HCT116 (cell line): ENCODE measurements around the gene TNFSF10. TPM values are rescaled to one million over a fixed set of nuclear protein-coding genes. Genes with fewer than 3 reads are reported as not detected.

Experiments
- ATAC-seq: fragments of 200-7000 bp; cut with Tn5 transposase; 2 replicates; pipeline ENCODE4 v1.9.1; 2020; ENCODE audit warnings: mild to moderate bottlenecking, moderate library complexity
- BruUV-seq: library from RNA; stranded (reverse); fragments of 400-500 nt; replicated peaks from 2 replicates; lab custom pipeline; 2021; lab: Mats Ljungman, UMichigan
- CTCF ChIA-PET: fragments of 300-600 bp; sonication (Branson Sonifier 250); formaldehyde crosslinking; loops from one replicate; lab custom pipeline; 2021; ENCODE audit warnings: antibody characterized with exemption; lab: Charles Lee
- POLR2A ChIA-PET: fragments of 300-600, 350-600 bp; sonication (Branson Sonifier 250); formaldehyde crosslinking; loops from one replicate; lab custom pipeline; 2021; ENCODE audit warnings: antibody characterized with exemption; lab: Charles Lee
- RAD21 ChIA-PET, 2 experiments: fragments of 300-600 bp; sonication (Branson Sonifier 250); formaldehyde crosslinking; loops; one replicate each; lab custom pipeline; 2023; ENCODE audit warnings: low total read pairs in 2 of 2; ENCODE audit not compliant: uncharacterized antibody in 2 of 2, unreplicated experiment in 2 of 2, low non-redundant PET in 1 of 2; lab: Charles Lee
- DNase-seq: peaks from one replicate; pipeline ENCODE4 v3.0.0-alpha.2; 2010; ENCODE audit warnings: low read depth, low spot score
- H2AFZ ChIP-seq: fragments of 200-600 bp; shearing (Covaris generic), sonication (generic); 2 replicates; pipeline ENCODE4 v1.6.1; 2017; ENCODE audit warnings: low read depth, mixed run types, mixed read lengths, antibody characterized with exemption, low read length; ENCODE audit not compliant: poor library complexity, severe bottlenecking
- H3K27ac ChIP-seq: 2 replicates; pipeline ENCODE4 v1.5.1; 2012; ENCODE audit warnings: low read depth, low read length
- H3K27me3 ChIP-seq: fragments of 200-600 bp; sonication (generic); 2 replicates; pipeline ENCODE4 v1.6.1; 2016; ENCODE audit warnings: mixed run types, low read length, mixed read lengths; ENCODE audit not compliant: insufficient read depth
- H3K36me3 ChIP-seq, 2 experiments: fragments of 200-500 bp in 1 of 2; fragments of 200-600 bp in 1 of 2; sonication (Bioruptor generic) in 1 of 2; sonication (generic) in 1 of 2; 2 replicates each; pipeline versions ENCODE4 v1.5.1 to v1.6.1; 2014 to 2016; ENCODE audit warnings: low read length in 2 of 2, inconsistent platforms in 1 of 2, mixed read lengths in 1 of 2, mixed run types in 1 of 2; ENCODE audit not compliant: insufficient read depth in 2 of 2, control insufficient read depth in 1 of 2
- H3K4me1 ChIP-seq, 2 experiments: fragments of 200-600 bp in 1 of 2; sonication (generic) in 1 of 2; 2 replicates each; pipeline versions ENCODE4 v1.5.1 to v1.6.1; 2012 to 2017; ENCODE audit warnings: low read length in 2 of 2, inconsistent platforms in 1 of 2, mild to moderate bottlenecking in 1 of 2, mixed read lengths in 1 of 2, mixed run types in 1 of 2, moderate library complexity in 1 of 2; ENCODE audit not compliant: insufficient read depth in 2 of 2, control insufficient read depth in 1 of 2
- H3K4me2 ChIP-seq: fragments of 200-600 bp; sonication (generic); 2 replicates; pipeline ENCODE4 v1.6.1; 2017; ENCODE audit warnings: mixed run types, low read length, mixed read lengths
- H3K4me3 ChIP-seq, 2 experiments: fragments of 200-600 bp in 1 of 2; sonication (generic) in 1 of 2; replicated peaks in 1 of 2; 2 replicates each; pipeline ENCODE4 v1.5.1; 2011 to 2016; ENCODE audit warnings: low read length in 2 of 2, control low read depth in 1 of 2, low read depth in 1 of 2, mild to moderate bottlenecking in 1 of 2, mixed read lengths in 1 of 2, mixed run types in 1 of 2
- H3K79me2 ChIP-seq: fragments of 200-600 bp; sonication (generic); 2 replicates; pipeline ENCODE4 v1.6.1; 2017; ENCODE audit warnings: mild to moderate bottlenecking, mixed run types, low read length, moderate library complexity, mixed read lengths; ENCODE audit not compliant: insufficient read depth
- H3K9ac ChIP-seq: fragments of 200-600 bp; sonication (generic); 2 replicates; pipeline ENCODE4 v1.6.1; 2016; ENCODE audit warnings: low read length, mixed read lengths
- H3K9me2 ChIP-seq: fragments of 200-600 bp; sonication (generic), shearing (Covaris generic); 2 replicates; pipeline ENCODE4 v1.6.1; 2017; ENCODE audit warnings: mixed run types, mild to moderate bottlenecking, moderate library complexity; ENCODE audit not compliant: insufficient read depth
- H3K9me3 ChIP-seq, 2 experiments: fragments of 200-500 bp in 1 of 2; fragments of 200-600 bp in 1 of 2; sonication (Bioruptor generic) in 1 of 2; sonication (generic) in 1 of 2; 2 replicates each; pipeline ENCODE4 v1.6.1; 2014 to 2017; ENCODE audit warnings: low read length in 2 of 2, mixed read lengths in 2 of 2, inconsistent platforms in 1 of 2, low read depth in 1 of 2, mild to moderate bottlenecking in 1 of 2, mixed run types in 1 of 2, moderate library complexity in 1 of 2; ENCODE audit not compliant: control insufficient read depth in 1 of 2, insufficient read depth in 1 of 2
- H4K20me1 ChIP-seq: fragments of 200-600 bp; sonication (generic), shearing (Covaris generic); 2 replicates; pipeline ENCODE4 v1.6.1; 2017; ENCODE audit warnings: mixed run types, mild to moderate bottlenecking, moderate library complexity; ENCODE audit not compliant: insufficient read depth
- CBX3 ChIP-seq: IDR thresholded peaks from 2 replicates; pipeline ENCODE4 v1.6.1; 2012; ENCODE audit warnings: low read depth
- CEBPB ChIP-seq: IDR thresholded peaks from 2 replicates; pipeline ENCODE4 v1.6.1; 2012; ENCODE audit warnings: low read depth
- EGR1 ChIP-seq: IDR thresholded peaks from 2 replicates; pipeline ENCODE4 v1.6.1; 2012; ENCODE audit warnings: low read depth
- EZH2 ChIP-seq: fragments of 200-600 bp; sonication (generic); IDR thresholded peaks from 2 replicates; pipeline ENCODE4 v1.6.1; 2017; ENCODE audit warnings: antibody characterized with exemption, mixed run types
- EZH2phosphoT487 ChIP-seq: fragments of 200-600 bp; IDR thresholded peaks from 2 replicates; pipeline ENCODE4 v1.6.1; 2018; ENCODE audit warnings: antibody characterized with exemption, borderline replicate concordance
- POLR2A ChIP-seq: IDR thresholded peaks from 2 replicates; pipeline ENCODE4 v1.7.0; 2011; ENCODE audit warnings: borderline replicate concordance; ENCODE audit not compliant: insufficient read depth, insufficient read length; ENCODE audit errors: extremely low read depth
- POLR2AphosphoS5 ChIP-seq: IDR thresholded peaks from 2 replicates; pipeline ENCODE4 v1.6.1; 2011; ENCODE audit warnings: mild to moderate bottlenecking, low read depth, low read length, moderate library complexity
- RAD21 ChIP-seq: IDR thresholded peaks from 2 replicates; pipeline ENCODE4 v1.6.1; 2012; ENCODE audit warnings: low read depth, mild to moderate bottlenecking
- SRF ChIP-seq: IDR thresholded peaks from 2 replicates; pipeline ENCODE4 v1.6.1; 2012; ENCODE audit warnings: low read depth
- TCF7L2 ChIP-seq: IDR thresholded peaks from 2 replicates; pipeline ENCODE4 v1.7.0; 2011; ENCODE audit warnings: borderline replicate concordance, inconsistent platforms; ENCODE audit not compliant: insufficient read depth, insufficient read length; ENCODE audit errors: extremely low read depth
- YY1 ChIP-seq: IDR thresholded peaks from 2 replicates; pipeline ENCODE4 v1.6.1; 2011; ENCODE audit warnings: low read length, low read depth, moderate library complexity, mild to moderate bottlenecking; ENCODE audit not compliant: insufficient replicate concordance; ENCODE audit errors: extremely low read depth
- ZFX ChIP-seq: fragments of 450-650 bp; IDR thresholded peaks from 2 replicates; pipeline ENCODE4 v1.6.1; 2017
- ZNF274 ChIP-seq: fragments of 200-500 bp; sonication (Bioruptor generic); IDR thresholded peaks from 2 replicates; pipeline ENCODE4 v1.6.1; 2014; ENCODE audit warnings: mild to moderate bottlenecking, low read depth, low read length, inconsistent platforms
- intact Hi-C: fragments of 100-400 bp; cut with micrococcal nuclease; formaldehyde crosslinking; loops from 2 replicates; pipeline ENCODE4 v1.10.0; 2022
- total RNA-seq: library from RNA; stranded (reverse); gene quantifications from one replicate; pipeline ENCODE4 v1.2.1, GENCODE V29; 2021; ENCODE audit not compliant: unreplicated experiment
- TF ChIP-seq, protein P1 (sequence below): IDR thresholded peaks from 2 replicates; pipeline ENCODE4 v1.6.1; 2012; ENCODE audit warnings: low read depth
- TF ChIP-seq, protein P2 (sequence below): IDR thresholded peaks from 2 replicates; pipeline ENCODE4 v1.6.1; 2011; ENCODE audit warnings: mild to moderate bottlenecking, low read length, moderate library complexity; ENCODE audit not compliant: insufficient replicate concordance; ENCODE audit errors: extremely low read depth

The TNFSF10 gene
- total RNA-seq, 1 experiment from 2014 or later, result 0.20 TPM

DNA sequence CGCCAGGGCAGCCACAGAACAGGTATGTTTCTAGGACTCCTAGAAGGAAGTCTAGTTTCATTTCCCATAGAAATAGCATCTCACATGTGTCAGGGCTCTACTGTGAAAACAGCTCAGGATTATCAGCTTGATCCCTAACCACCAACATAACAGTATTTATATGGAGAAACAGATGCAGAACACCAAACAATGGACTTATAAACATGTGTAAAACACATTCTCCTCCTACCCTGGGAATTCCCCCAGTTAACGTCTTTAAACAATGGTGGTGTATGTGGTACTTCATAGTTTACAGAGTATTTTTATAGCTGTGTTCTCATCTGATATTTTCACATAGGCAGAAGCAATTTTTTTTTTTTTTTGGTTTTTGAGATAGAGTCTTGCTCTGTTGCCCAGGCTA is 9.7 kb downstream of the TNFSF10 start:
- Histone ChIP-seq H3K36me3 (no peaks in the 10 kb centered on the region), H3K4me3 (no peak overlapping the region), H2AFZ (no peak overlapping the region), H3K4me1 (peaks cover 0 to 6% of the 10 kb centered on the region in 2 experiments; a peak in 1 of 4 replicates), H3K9ac (no peak overlapping the region), H3K79me2 (no peaks in the 10 kb centered on the region), H3K27ac (no peak overlapping the region), H4K20me1 (no peaks in the 10 kb centered on the region), H3K9me2 (no peaks in the 10 kb centered on the region), H3K9me3 (no peaks in the 10 kb centered on the region), H3K27me3 (no peaks in the 10 kb centered on the region), H3K4me2 (no peak overlapping the region)
- intact Hi-C loops, result no loop called here
- POLR2A ChIA-PET, result no interaction called here
- CTCF ChIA-PET, result no interaction called here
- no peak for TF ChIP-seq EZH2
- TF ChIP-seq EZH2phosphoT487, result no peak
- no peak for TF ChIP-seq TCF7L2
- no peak for TF ChIP-seq EGR1
- TF ChIP-seq YY1, result no peak
- no peak for TF ChIP-seq POLR2A
- TF ChIP-seq, protein P1, sequence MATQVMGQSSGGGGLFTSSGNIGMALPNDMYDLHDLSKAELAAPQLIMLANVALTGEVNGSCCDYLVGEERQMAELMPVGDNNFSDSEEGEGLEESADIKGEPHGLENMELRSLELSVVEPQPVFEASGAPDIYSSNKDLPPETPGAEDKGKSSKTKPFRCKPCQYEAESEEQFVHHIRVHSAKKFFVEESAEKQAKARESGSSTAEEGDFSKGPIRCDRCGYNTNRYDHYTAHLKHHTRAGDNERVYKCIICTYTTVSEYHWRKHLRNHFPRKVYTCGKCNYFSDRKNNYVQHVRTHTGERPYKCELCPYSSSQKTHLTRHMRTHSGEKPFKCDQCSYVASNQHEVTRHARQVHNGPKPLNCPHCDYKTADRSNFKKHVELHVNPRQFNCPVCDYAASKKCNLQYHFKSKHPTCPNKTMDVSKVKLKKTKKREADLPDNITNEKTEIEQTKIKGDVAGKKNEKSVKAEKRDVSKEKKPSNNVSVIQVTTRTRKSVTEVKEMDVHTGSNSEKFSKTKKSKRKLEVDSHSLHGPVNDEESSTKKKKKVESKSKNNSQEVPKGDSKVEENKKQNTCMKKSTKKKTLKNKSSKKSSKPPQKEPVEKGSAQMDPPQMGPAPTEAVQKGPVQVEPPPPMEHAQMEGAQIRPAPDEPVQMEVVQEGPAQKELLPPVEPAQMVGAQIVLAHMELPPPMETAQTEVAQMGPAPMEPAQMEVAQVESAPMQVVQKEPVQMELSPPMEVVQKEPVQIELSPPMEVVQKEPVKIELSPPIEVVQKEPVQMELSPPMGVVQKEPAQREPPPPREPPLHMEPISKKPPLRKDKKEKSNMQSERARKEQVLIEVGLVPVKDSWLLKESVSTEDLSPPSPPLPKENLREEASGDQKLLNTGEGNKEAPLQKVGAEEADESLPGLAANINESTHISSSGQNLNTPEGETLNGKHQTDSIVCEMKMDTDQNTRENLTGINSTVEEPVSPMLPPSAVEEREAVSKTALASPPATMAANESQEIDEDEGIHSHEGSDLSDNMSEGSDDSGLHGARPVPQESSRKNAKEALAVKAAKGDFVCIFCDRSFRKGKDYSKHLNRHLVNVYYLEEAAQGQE, result no peak
- TF ChIP-seq SRF, result no peak
- TF ChIP-seq, protein P2, sequence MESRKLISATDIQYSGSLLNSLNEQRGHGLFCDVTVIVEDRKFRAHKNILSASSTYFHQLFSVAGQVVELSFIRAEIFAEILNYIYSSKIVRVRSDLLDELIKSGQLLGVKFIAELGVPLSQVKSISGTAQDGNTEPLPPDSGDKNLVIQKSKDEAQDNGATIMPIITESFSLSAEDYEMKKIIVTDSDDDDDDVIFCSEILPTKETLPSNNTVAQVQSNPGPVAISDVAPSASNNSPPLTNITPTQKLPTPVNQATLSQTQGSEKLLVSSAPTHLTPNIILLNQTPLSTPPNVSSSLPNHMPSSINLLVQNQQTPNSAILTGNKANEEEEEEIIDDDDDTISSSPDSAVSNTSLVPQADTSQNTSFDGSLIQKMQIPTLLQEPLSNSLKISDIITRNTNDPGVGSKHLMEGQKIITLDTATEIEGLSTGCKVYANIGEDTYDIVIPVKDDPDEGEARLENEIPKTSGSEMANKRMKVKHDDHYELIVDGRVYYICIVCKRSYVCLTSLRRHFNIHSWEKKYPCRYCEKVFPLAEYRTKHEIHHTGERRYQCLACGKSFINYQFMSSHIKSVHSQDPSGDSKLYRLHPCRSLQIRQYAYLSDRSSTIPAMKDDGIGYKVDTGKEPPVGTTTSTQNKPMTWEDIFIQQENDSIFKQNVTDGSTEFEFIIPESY, result no peak
- TF ChIP-seq CEBPB, result no peak
- no peak for TF ChIP-seq POLR2AphosphoS5
- TF ChIP-seq ZNF274, result no peak
- TF ChIP-seq RAD21, result no peak
- no peak for TF ChIP-seq CBX3
- TF ChIP-seq ZFX, result no peak
- RAD21 ChIA-PET, result no interaction called here
- ATAC-seq, result no peak
- DNase-seq, result no peak
- no TSS peak for BruUV-seq
